Measurements from ENCODE around the gene TBL1XR1.

Gene TBL1XR1

GRCh38 chr3:176995946-176996345, 201.3 kb downstream of the TBL1XR1 start:
- DNase-seq (ENCODE audit: low spot score) = no peak
- CTCF ChIA-PET = interaction anchor here (0.6 kb wide), 1 partner anchor 31 kb away, joined by 3 read pairs; no protein-coding TSS in a partner anchor
- POLR2A ChIA-PET (ENCODE audit: low non-redundant PET) = no interaction called here
- TF ChIP-seq CTCF (conservative IDR thresholded peaks at IDR 0.05; ENCODE audit: low read depth) = no peak
- H3K27ac ChIP-seq = no peak overlapping the region

GRCh38 chr3:176994891-176995781, 202.1 kb downstream of the TBL1XR1 start:
- no peak for TF ChIP-seq CTCF (conservative IDR thresholded peaks at IDR 0.05; ENCODE audit: low read depth)
- no peak for DNase-seq (ENCODE audit: low spot score)
- no peak overlapping the region for H3K27ac ChIP-seq
- CTCF ChIA-PET = no interaction called here
- POLR2A ChIA-PET (ENCODE audit: low non-redundant PET) = no interaction called here

- CTCF ChIA-PET = no interaction called here
- TF ChIP-seq CTCF (conservative IDR thresholded peaks at IDR 0.05; ENCODE audit: low read depth) = no peak
- POLR2A ChIA-PET (ENCODE audit: low non-redundant PET) = no interaction called here
- no peak for DNase-seq (ENCODE audit: low spot score)
- no peak overlapping the region for H3K27ac ChIP-seq
Observed at GRCh38 chr3:176994393-176994792, 202.9 kb downstream of the TBL1XR1 start.

GRCh38 chr3:176992978-176993377, 204.3 kb downstream of the TBL1XR1 start:
- CTCF ChIA-PET = interaction anchor here (0.6 kb wide), 2 partner anchors 13 to 224 kb away, joined by 3 to 6 read pairs; no protein-coding TSS in a partner anchor
- POLR2A ChIA-PET (ENCODE audit: low non-redundant PET) = no interaction called here
- no peak overlapping the region for H3K27ac ChIP-seq
- no peak for TF ChIP-seq CTCF (conservative IDR thresholded peaks at IDR 0.05; ENCODE audit: low read depth)
- no peak for DNase-seq (ENCODE audit: low spot score)

GRCh38 chr3:176992565-176992964, 204.7 kb downstream of the TBL1XR1 start:
- ChIA-PET CTCF (interaction anchor here (0.6 kb wide), 2 partner anchors 13 to 225 kb away, joined by 3 to 6 read pairs; no protein-coding TSS in a partner anchor), POLR2A (ENCODE audit: low non-redundant PET) (no interaction called here)
- no peak overlapping the region for H3K27ac ChIP-seq
- no peak for TF ChIP-seq CTCF (conservative IDR thresholded peaks at IDR 0.05; ENCODE audit: low read depth)
- no peak for DNase-seq (ENCODE audit: low spot score)

- ChIA-PET POLR2A (ENCODE audit: low non-redundant PET) (no interaction called here), CTCF (no interaction called here)
- no peak for TF ChIP-seq CTCF (conservative IDR thresholded peaks at IDR 0.05; ENCODE audit: low read depth)
- DNase-seq (ENCODE audit: low spot score) = no peak
- no peak overlapping the region for H3K27ac ChIP-seq
Observed at GRCh38 chr3:176988795-176989194, 208.5 kb downstream of the TBL1XR1 start.
